Measurements from ENCODE around the gene KCNQ1.

Gene KCNQ1

GRCh38 chr11:2848497-2848896 lies 403.7 kb downstream of the KCNQ1 start:
- peaks cover 2% of the 10 kb centered on the region for H3K27me3 ChIP-seq (ENCODE audit: insufficient read depth, low read length)
- H3K4me1 ChIP-seq (ENCODE audit: insufficient read depth, low read length): peaks cover 31% of the 10 kb centered on the region
- H2AFZ ChIP-seq (ENCODE audit: low read depth, low read length): no peak overlapping the region
- H3K9me3 ChIP-seq (ENCODE audit: low read length): no peaks in the 10 kb centered on the region
- no peak overlapping the region for H3K4me3 ChIP-seq (ENCODE audit: low read length)
- no peaks in the 10 kb centered on the region for H3K36me3 ChIP-seq (ENCODE audit: insufficient read depth, low read length)

GRCh38 chr11:2849994-2850770 lies 405.4 kb downstream of the KCNQ1 start:
- no peak overlapping the region for H3K4me3 ChIP-seq (ENCODE audit: low read length)
- peaks cover 31% of the 10 kb centered on the region for H3K4me1 ChIP-seq (ENCODE audit: insufficient read depth, low read length)

GRCh38 chr11:2853401-2853800 lies 408.6 kb downstream of the KCNQ1 start:
- Histone ChIP-seq H2AFZ (ENCODE audit: low read depth, low read length) (no peak overlapping the region), H3K27me3 (ENCODE audit: insufficient read depth, low read length) (no peaks in the 10 kb centered on the region), H3K9me3 (ENCODE audit: low read length) (no peaks in the 10 kb centered on the region), H3K36me3 (ENCODE audit: insufficient read depth, low read length) (no peaks in the 10 kb centered on the region), H3K4me3 (ENCODE audit: low read length) (no peak overlapping the region), H3K4me1 (ENCODE audit: insufficient read depth, low read length) (peaks cover 35% of the 10 kb centered on the region)

More at GRCh38 chr11:2849994-2850770, 405.4 kb downstream of the KCNQ1 start:
- no peaks in the 10 kb centered on the region for H3K36me3 ChIP-seq (ENCODE audit: insufficient read depth, low read length)
- H2AFZ ChIP-seq (ENCODE audit: low read depth, low read length): no peak overlapping the region
- H3K9me3 ChIP-seq (ENCODE audit: low read length): no peaks in the 10 kb centered on the region
- H3K27me3 ChIP-seq (ENCODE audit: insufficient read depth, low read length): peaks cover 2% of the 10 kb centered on the region

- Histone ChIP-seq H3K4me3 (ENCODE audit: low read length) (no peak overlapping the region), H2AFZ (ENCODE audit: low read depth, low read length) (no peak overlapping the region), H3K4me1 (ENCODE audit: insufficient read depth, low read length) (peaks cover 31% of the 10 kb centered on the region), H3K27me3 (ENCODE audit: insufficient read depth, low read length) (no peaks in the 10 kb centered on the region), H3K9me3 (ENCODE audit: low read length) (no peaks in the 10 kb centered on the region), H3K36me3 (ENCODE audit: insufficient read depth, low read length) (no peaks in the 10 kb centered on the region)
Measured at GRCh38 chr11:2853997-2854560, 409.3 kb downstream of the KCNQ1 start.

GRCh38 chr11:2855162-2855561 lies 410.4 kb downstream of the KCNQ1 start:
- Histone ChIP-seq H2AFZ (ENCODE audit: low read depth, low read length) (no peak overlapping the region), H3K4me3 (ENCODE audit: low read length) (no peak overlapping the region), H3K9me3 (ENCODE audit: low read length) (no peaks in the 10 kb centered on the region), H3K36me3 (ENCODE audit: insufficient read depth, low read length) (no peaks in the 10 kb centered on the region), H3K4me1 (ENCODE audit: insufficient read depth, low read length) (peaks cover 31% of the 10 kb centered on the region), H3K27me3 (ENCODE audit: insufficient read depth, low read length) (no peaks in the 10 kb centered on the region)

GRCh38 chr11:2857276-2857675 lies 412.5 kb downstream of the KCNQ1 start:
- Histone ChIP-seq H3K27me3 (ENCODE audit: insufficient read depth, low read length) (no peaks in the 10 kb centered on the region), H3K4me3 (ENCODE audit: low read length) (no peak overlapping the region), H2AFZ (ENCODE audit: low read depth, low read length) (no peak overlapping the region), H3K9me3 (ENCODE audit: low read length) (no peaks in the 10 kb centered on the region), H3K4me1 (ENCODE audit: insufficient read depth, low read length) (peaks cover 31% of the 10 kb centered on the region), H3K36me3 (ENCODE audit: insufficient read depth, low read length) (no peaks in the 10 kb centered on the region)

- no peaks in the 10 kb centered on the region for H3K27me3 ChIP-seq (ENCODE audit: insufficient read depth, low read length)
- H2AFZ ChIP-seq (ENCODE audit: low read depth, low read length): no peak overlapping the region
- peaks cover 35% of the 10 kb centered on the region for H3K4me1 ChIP-seq (ENCODE audit: insufficient read depth, low read length)
- H3K4me3 ChIP-seq (ENCODE audit: low read length): no peak overlapping the region
- H3K36me3 ChIP-seq (ENCODE audit: insufficient read depth, low read length): no peaks in the 10 kb centered on the region
- no peaks in the 10 kb centered on the region for H3K9me3 ChIP-seq (ENCODE audit: low read length)
Measured at GRCh38 chr11:2857918-2858317, 413.1 kb downstream of the KCNQ1 start.

GRCh38 chr11:2858995-2859698 lies 414.3 kb downstream of the KCNQ1 start:
- Histone ChIP-seq H3K4me3 (ENCODE audit: low read length) (no peak overlapping the region), H3K9me3 (ENCODE audit: low read length) (no peaks in the 10 kb centered on the region), H3K36me3 (ENCODE audit: insufficient read depth, low read length) (no peaks in the 10 kb centered on the region), H3K4me1 (ENCODE audit: insufficient read depth, low read length) (peaks cover 42% of the 10 kb centered on the region), H3K27me3 (ENCODE audit: insufficient read depth, low read length) (no peaks in the 10 kb centered on the region), H2AFZ (ENCODE audit: low read depth, low read length) (no peak overlapping the region)

GRCh38 chr11:2859699-2860037 lies 414.9 kb downstream of the KCNQ1 start:
- Histone ChIP-seq H3K27me3 (ENCODE audit: insufficient read depth, low read length) (no peaks in the 10 kb centered on the region), H2AFZ (ENCODE audit: low read depth, low read length) (no peak overlapping the region), H3K9me3 (ENCODE audit: low read length) (no peaks in the 10 kb centered on the region), H3K4me3 (ENCODE audit: low read length) (no peak overlapping the region), H3K4me1 (ENCODE audit: insufficient read depth, low read length) (peaks cover 42% of the 10 kb centered on the region), H3K36me3 (ENCODE audit: insufficient read depth, low read length) (no peaks in the 10 kb centered on the region)

- H3K4me3 ChIP-seq (ENCODE audit: low read length): no peak overlapping the region
- no peak overlapping the region for H2AFZ ChIP-seq (ENCODE audit: low read depth, low read length)
- no peaks in the 10 kb centered on the region for H3K9me3 ChIP-seq (ENCODE audit: low read length)
- peaks cover 42% of the 10 kb centered on the region for H3K4me1 ChIP-seq (ENCODE audit: insufficient read depth, low read length)
- no peaks in the 10 kb centered on the region for H3K36me3 ChIP-seq (ENCODE audit: insufficient read depth, low read length)
- no peaks in the 10 kb centered on the region for H3K27me3 ChIP-seq (ENCODE audit: insufficient read depth, low read length)
Measured at GRCh38 chr11:2860636-2861035, 415.8 kb downstream of the KCNQ1 start.

- Histone ChIP-seq H3K4me1 (ENCODE audit: insufficient read depth, low read length) (peaks cover 47% of the 10 kb centered on the region), H2AFZ (ENCODE audit: low read depth, low read length) (peak overlapping the region; percentile 1), H3K9me3 (ENCODE audit: low read length) (no peaks in the 10 kb centered on the region), H3K27me3 (ENCODE audit: insufficient read depth, low read length) (no peaks in the 10 kb centered on the region), H3K36me3 (ENCODE audit: insufficient read depth, low read length) (no peaks in the 10 kb centered on the region), H3K4me3 (ENCODE audit: low read length) (peak overlapping the region; percentile 23)
Measured at GRCh38 chr11:2862395-2863275, 417.8 kb downstream of the KCNQ1 start.

GRCh38 chr11:2863276-2863618 lies 418.4 kb downstream of the KCNQ1 start:
- H3K4me3 ChIP-seq (ENCODE audit: low read length): peak overlapping the region; percentile 23

GRCh38 chr11:2864901-2865300 lies 420.1 kb downstream of the KCNQ1 start:
- peaks cover 10% of the 10 kb centered on the region for H3K27me3 ChIP-seq (ENCODE audit: insufficient read depth, low read length)
- peaks cover 50% of the 10 kb centered on the region for H3K4me1 ChIP-seq (ENCODE audit: insufficient read depth, low read length)
- no peaks in the 10 kb centered on the region for H3K36me3 ChIP-seq (ENCODE audit: insufficient read depth, low read length)
- H3K9me3 ChIP-seq (ENCODE audit: low read length): no peaks in the 10 kb centered on the region
- no peak overlapping the region for H2AFZ ChIP-seq (ENCODE audit: low read depth, low read length)
- H3K4me3 ChIP-seq (ENCODE audit: low read length): no peak overlapping the region

More at GRCh38 chr11:2863276-2863618, 418.4 kb downstream of the KCNQ1 start:
- peaks cover 51% of the 10 kb centered on the region for H3K4me1 ChIP-seq (ENCODE audit: insufficient read depth, low read length)
- H3K36me3 ChIP-seq (ENCODE audit: insufficient read depth, low read length): no peaks in the 10 kb centered on the region
- H2AFZ ChIP-seq (ENCODE audit: low read depth, low read length): peak overlapping the region; percentile 1
- no peaks in the 10 kb centered on the region for H3K27me3 ChIP-seq (ENCODE audit: insufficient read depth, low read length)
- no peaks in the 10 kb centered on the region for H3K9me3 ChIP-seq (ENCODE audit: low read length)
